AG04450 (cell line): ENCODE data around the gene PLEKHA6. TPM values are rescaled to one million over a fixed set of nuclear protein-coding genes. Genes with fewer than 3 reads are reported as not detected.

ENCODE experiments used
- CTCF ChIA-PET: fragments of 300-600, 350-600 bp; formaldehyde crosslinking; extraction: SDS; loops from one replicate; lab custom pipeline; 2022; ENCODE audit warnings: antibody characterized with exemption, inconsistent platforms; lab: Charles Lee
- POLR2A ChIA-PET: fragments of 350-600 bp; formaldehyde crosslinking; extraction: SDS; loops from one replicate; lab custom pipeline; 2021; ENCODE audit warnings: antibody characterized with exemption, inconsistent platforms; lab: Yijun Ruan, JAX
- DNase-seq: peaks from one replicate; pipeline ENCODE4 v3.0.0-alpha.2; 2011; ENCODE audit warnings: low read depth, low spot score
- H3K27ac ChIP-seq: one replicate; pipeline ENCODE4 v1.5.1; 2012; ENCODE audit warnings: low read depth, low read length, control low read depth
- H3K27me3 ChIP-seq: one replicate; pipeline ENCODE4 v1.6.0; 2012; ENCODE audit warnings: low read length; ENCODE audit not compliant: control insufficient read depth, insufficient read depth
- H3K4me3 ChIP-seq: 2 replicates; pipeline ENCODE4 v1.5.1; 2011; ENCODE audit warnings: mild to moderate bottlenecking, low read depth, low read length, control low read depth
- H3K9me3 ChIP-seq: 2 replicates; pipeline ENCODE4 v1.5.1; 2012; ENCODE audit warnings: low read length; ENCODE audit not compliant: control insufficient read depth, insufficient read depth
- polyA plus RNA-seq: library from polyadenylated mRNA; depleted of rRNA; stranded (reverse); fragments of >200 nt; gene quantifications from 2 replicates; pipeline ENCODE4 v1.2.3, GENCODE V29; 2011
- TF ChIP-seq, protein P1 (sequence below): IDR thresholded peaks from 2 replicates; pipeline ENCODE4 v1.5.1; 2011; ENCODE audit warnings: low read depth, low read length, control low read depth, inconsistent platforms

Gene PLEKHA6
- polyA plus RNA-seq, 1 experiment: 6.8 TPM

DNA sequence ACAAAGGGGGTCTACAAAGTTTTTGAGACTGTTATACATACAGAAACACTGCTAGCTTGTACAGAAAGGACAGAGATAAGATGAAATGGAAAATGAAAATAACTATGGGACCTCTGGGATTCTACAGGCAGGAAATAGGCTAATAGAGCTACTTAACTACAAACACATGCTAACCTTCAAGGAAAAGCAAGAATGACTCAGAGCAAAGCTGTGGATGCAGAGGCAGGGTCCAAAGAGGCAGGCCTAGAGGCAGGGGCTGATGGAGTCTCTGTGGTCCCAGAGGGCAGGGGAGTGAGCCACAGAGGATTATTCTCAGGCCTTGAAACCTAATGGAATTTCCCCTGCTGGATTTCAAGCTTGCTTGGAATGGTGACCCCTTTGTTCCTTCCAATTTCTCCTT lies 127.2 kb downstream of the PLEKHA6 start:
- no peak overlapping the region for H3K27ac ChIP-seq
- H3K9me3 ChIP-seq: no peaks in the 10 kb centered on the region
- no peak overlapping the region for H3K4me3 ChIP-seq
- H3K27me3 ChIP-seq: no peaks in the 10 kb centered on the region
- DNase-seq: no peak
- ChIA-PET POLR2A (no interaction called here), CTCF (interaction anchor here (0.6 to 2.6 kb wide), 5 partner anchors 18 to 131 kb away, joined by 3 to 18 read pairs (median 11); partner anchors contain the start of gene GOLT1A)
- TF ChIP-seq, protein P1, sequence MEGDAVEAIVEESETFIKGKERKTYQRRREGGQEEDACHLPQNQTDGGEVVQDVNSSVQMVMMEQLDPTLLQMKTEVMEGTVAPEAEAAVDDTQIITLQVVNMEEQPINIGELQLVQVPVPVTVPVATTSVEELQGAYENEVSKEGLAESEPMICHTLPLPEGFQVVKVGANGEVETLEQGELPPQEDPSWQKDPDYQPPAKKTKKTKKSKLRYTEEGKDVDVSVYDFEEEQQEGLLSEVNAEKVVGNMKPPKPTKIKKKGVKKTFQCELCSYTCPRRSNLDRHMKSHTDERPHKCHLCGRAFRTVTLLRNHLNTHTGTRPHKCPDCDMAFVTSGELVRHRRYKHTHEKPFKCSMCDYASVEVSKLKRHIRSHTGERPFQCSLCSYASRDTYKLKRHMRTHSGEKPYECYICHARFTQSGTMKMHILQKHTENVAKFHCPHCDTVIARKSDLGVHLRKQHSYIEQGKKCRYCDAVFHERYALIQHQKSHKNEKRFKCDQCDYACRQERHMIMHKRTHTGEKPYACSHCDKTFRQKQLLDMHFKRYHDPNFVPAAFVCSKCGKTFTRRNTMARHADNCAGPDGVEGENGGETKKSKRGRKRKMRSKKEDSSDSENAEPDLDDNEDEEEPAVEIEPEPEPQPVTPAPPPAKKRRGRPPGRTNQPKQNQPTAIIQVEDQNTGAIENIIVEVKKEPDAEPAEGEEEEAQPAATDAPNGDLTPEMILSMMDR: no peak

- POLR2A ChIA-PET: no interaction called here
- TF ChIP-seq, protein P1: no peak
Measured at GRCh38 chr1:204230211-204230610, 129.5 kb downstream of the PLEKHA6 start.

DNA sequence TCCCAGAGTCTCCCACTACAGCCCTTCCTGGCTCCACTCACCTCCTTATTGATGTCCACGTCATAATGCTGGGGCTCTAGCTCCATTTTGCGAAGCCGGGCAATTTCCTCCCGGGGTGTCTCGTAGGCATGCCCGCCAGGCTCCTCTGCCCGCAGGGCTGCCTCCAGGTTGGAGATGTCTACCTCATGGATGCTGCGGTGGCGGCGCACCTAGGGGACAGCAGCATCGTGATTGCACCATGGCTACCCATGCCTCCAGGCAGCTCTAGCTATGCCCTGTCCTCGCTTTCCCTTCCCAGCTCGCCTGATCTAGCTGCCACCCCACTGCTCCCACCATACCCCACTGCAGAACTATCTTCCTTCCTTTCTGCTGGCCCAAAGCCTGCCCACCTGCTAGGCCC lies 130.8 kb downstream of the PLEKHA6 start:
- Histone ChIP-seq H3K9me3 (no peaks in the 10 kb centered on the region; the same call in 1 of the 2 replicates), H3K27ac (no peak overlapping the region), H3K4me3 (no peak overlapping the region), H3K27me3 (no peaks in the 10 kb centered on the region)
- CTCF ChIA-PET: interaction anchor here (1.7 to 3.2 kb wide), 4 partner anchors 15 to 135 kb away, joined by 4 to 21 read pairs (median 8); partner anchors contain the start of gene GOLT1A
- TF ChIP-seq, protein P1: no peak
- no peak for DNase-seq
- POLR2A ChIA-PET: no interaction called here

More at GRCh38 chr1:204230211-204230610, 129.5 kb downstream of the PLEKHA6 start:
- Histone ChIP-seq H3K27me3 (no peaks in the 10 kb centered on the region), H3K27ac (no peak overlapping the region), H3K4me3 (no peak overlapping the region), H3K9me3 (no peaks in the 10 kb centered on the region; the same call in 1 of the 2 replicates)
- DNase-seq: no peak
- CTCF ChIA-PET: interaction anchor here (0.9 to 3.2 kb wide), 7 partner anchors 16 to 169 kb away, joined by 3 to 21 read pairs (median 5); partner anchors contain the start of gene GOLT1A

GRCh38 chr1:204227996-204228785 lies 131.5 kb downstream of the PLEKHA6 start:
- POLR2A ChIA-PET: no interaction called here
- no peak for DNase-seq
- no peak overlapping the region for H3K27ac ChIP-seq
- H3K9me3 ChIP-seq: no peaks in the 10 kb centered on the region; the same call in 1 of the 2 replicates
- H3K27me3 ChIP-seq: no peaks in the 10 kb centered on the region
- H3K4me3 ChIP-seq: no peak overlapping the region
- TF ChIP-seq, protein P1: no peak
- CTCF ChIA-PET: interaction anchor here (2.4 to 3.2 kb wide), 2 partner anchors 14 to 135 kb away, joined by 10 to 21 read pairs; partner anchors contain the start of gene GOLT1A

DNA sequence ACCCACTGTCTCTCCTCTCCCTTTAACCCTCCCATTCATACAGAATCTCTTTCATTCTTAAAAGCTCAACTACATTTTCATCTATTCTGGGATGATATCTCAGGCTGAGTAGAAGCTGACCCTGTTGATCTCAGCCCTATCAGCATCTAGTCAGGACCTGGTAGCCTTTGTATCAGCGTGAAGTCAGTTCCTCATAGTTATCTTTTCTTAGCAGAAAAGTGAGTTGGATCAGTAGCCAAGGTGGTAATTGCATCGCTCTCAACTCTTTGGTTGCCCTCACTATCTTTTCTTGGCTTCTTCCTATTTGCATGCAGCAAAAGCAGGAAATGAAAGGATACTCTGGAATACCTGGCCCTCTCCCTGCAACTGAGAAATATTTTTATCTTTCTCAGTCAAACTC lies 132.4 kb downstream of the PLEKHA6 start:
- H3K27ac ChIP-seq: no peak overlapping the region

More for the DNA sequence above, 132.4 kb downstream of the PLEKHA6 start:
- ChIA-PET POLR2A (no interaction called here), CTCF (interaction anchor here (0.7 to 3.2 kb wide), 4 partner anchors 13 to 136 kb away, joined by 3 to 21 read pairs (median 5); no protein-coding TSS in a partner anchor)
- Histone ChIP-seq H3K4me3 (no peak overlapping the region), H3K9me3 (no peaks in the 10 kb centered on the region; the same call in 1 of the 2 replicates), H3K27me3 (no peaks in the 10 kb centered on the region)
- TF ChIP-seq, protein P1: no peak
- no peak for DNase-seq
